K562 (cell line): ENCODE measurements around the gene CD300LD.

Experiments
- CTCF ChIP-seq, 3 experiments: IDR thresholded peaks in 2 of 3; conservative IDR thresholded peaks in 1 of 3; 2 replicates each; pipeline ENCODE4 v1.5.1; 2011 to 2012; ENCODE audit warnings: low read length in 3 of 3, mild to moderate bottlenecking in 3 of 3, control low read depth in 2 of 3, improper control_type of control experiment in 1 of 3, inconsistent platforms in 1 of 3, low read depth in 1 of 3, mixed read lengths in 1 of 3, moderate library complexity in 1 of 3; ENCODE audit not compliant: insufficient read depth in 2 of 3
- L3MBTL2 ChIP-seq: fragments of 450-650 bp; IDR thresholded peaks from 2 replicates; pipeline ENCODE4 v1.6.1; 2016; ENCODE audit warnings: mild to moderate bottlenecking, moderate library complexity
- LARP7 ChIP-seq: fragments of 450-650 bp; IDR thresholded peaks from 2 replicates; pipeline ENCODE4 v1.6.1; 2016
- TARDBP ChIP-seq: fragments of 450-650 bp; IDR thresholded peaks from 2 replicates; pipeline ENCODE4 v1.6.1; 2016
- TCF7 ChIP-seq: sonication (generic); IDR thresholded peaks from 2 replicates; pipeline ENCODE4 v1.6.1; 2016; ENCODE audit warnings: antibody characterized with exemption, borderline replicate concordance
- TCF7L2 ChIP-seq: fragments of 150-350 bp; IDR thresholded peaks from 2 replicates; pipeline ENCODE4 v1.6.1; 2016; ENCODE audit warnings: low read depth, mild to moderate bottlenecking, low read length, moderate library complexity
- ZBTB34 ChIP-seq: fragments of 250-450 bp; sonication (Bioruptor Pico); IDR thresholded peaks from 2 replicates; pipeline ENCODE4 v1.8.0; 2021; ENCODE audit warnings: mild to moderate bottlenecking, moderate library complexity

DNA sequence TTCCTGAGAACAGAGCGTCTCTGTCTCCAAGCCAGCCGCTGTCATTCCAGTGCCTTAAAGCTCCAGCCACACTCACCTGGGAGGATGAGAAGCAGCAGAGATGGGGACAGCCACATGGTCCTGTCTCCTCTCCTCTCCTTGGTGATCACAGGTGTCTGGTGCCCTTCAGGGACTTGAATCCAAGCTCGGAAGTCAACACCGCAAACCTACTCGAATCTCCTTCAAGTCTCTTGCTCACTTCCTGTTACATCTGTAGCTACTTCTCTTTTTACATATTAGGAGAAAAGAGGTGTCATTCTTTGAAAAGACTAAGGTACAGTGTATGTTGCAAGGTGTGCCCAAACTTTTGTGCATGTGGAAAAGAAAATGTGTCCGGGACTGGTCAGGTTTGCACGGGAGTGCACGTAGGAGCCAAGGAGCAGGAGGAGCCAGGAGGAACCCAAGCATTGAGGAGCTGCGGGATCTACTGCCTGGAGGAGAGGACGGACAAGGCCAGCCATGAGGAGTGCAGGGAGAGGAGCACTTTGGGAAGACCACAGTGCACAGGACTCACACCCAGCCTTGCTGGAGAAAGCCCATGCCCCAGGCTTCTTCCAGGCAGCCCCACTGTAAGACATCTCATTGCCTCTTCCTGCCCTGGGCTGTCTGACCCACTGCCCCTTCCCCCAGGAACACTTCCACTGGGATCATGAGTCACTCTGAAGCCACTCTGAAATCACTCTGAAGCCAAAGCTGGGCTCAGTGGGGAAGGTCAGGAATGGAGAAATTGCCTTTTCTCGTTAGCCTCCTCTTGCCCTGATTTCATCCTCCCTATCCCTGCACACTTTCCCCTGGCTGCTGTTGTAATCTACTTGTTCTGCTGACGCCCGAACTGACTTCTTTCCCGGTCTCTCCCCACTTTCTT lies at the start of gene CD300LD:
- TF ChIP-seq L3MBTL2, result no peak
- TF ChIP-seq TCF7L2, result no peak
- no peak for TF ChIP-seq LARP7
- TF ChIP-seq ZBTB34 (CRISPR knock-in tag), result no peak
- no peak for TF ChIP-seq TARDBP
- no peak for TF ChIP-seq CTCF (IDR thresholded peaks at IDR 0.05 in 2 of 3, conservative IDR thresholded peaks at IDR 0.05 in 1 of 3; ENCODE audit: insufficient read depth in 2 of 3, low read depth in 1 of 3, low read length in 3 of 3)
- TF ChIP-seq TCF7, result no peak
